GM03348 (cell line): ENCODE results near the gene PDE2A.
A peak's percentile ranks its signal among the peaks of the same experiment; 100 is the strongest.

Experiments used
- DNase-seq: peaks from one replicate; pipeline ENCODE4 v3.0.0; 2012; ENCODE audit warnings: low spot score

PDE2A gene

GRCh38 chr11:72657411-72658100 is 16.7 kb downstream of the PDE2A start:
- no peak for DNase-seq

DNA sequence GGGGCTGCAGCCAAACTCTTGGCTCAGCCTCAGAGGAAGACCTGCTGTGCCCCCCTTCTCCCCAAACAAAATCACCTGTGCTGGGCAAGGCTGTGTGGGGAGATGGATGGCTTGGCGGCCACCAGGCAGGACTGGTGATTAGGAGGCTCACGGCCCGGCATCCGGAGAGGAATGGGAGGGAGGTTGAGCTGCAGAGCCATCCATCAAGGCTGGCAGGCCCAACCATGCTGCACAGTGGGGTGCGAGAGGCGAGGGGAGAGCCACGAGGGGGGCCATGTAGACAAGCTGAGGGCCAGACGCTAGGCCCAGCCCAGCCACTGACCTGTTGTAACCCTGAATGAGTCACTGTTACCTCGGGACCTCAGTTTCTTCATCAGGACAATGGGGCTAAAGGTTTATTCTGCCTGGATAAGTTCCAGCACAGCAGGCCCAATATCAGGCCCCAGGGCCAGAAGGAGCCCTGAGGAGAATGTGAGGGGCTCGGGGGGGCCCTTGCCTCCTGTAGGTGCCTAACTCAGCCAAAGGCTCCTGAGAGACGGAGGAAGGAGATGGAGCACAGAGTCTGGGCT is 18.2 kb downstream of the PDE2A start:
- no peak for DNase-seq

GRCh38 chr11:72655014-72655413 is 19.2 kb downstream of the PDE2A start:
- no peak for DNase-seq

- no peak for DNase-seq
Measured at GRCh38 chr11:72653649-72654048, 20.6 kb downstream of the PDE2A start.

DNA sequence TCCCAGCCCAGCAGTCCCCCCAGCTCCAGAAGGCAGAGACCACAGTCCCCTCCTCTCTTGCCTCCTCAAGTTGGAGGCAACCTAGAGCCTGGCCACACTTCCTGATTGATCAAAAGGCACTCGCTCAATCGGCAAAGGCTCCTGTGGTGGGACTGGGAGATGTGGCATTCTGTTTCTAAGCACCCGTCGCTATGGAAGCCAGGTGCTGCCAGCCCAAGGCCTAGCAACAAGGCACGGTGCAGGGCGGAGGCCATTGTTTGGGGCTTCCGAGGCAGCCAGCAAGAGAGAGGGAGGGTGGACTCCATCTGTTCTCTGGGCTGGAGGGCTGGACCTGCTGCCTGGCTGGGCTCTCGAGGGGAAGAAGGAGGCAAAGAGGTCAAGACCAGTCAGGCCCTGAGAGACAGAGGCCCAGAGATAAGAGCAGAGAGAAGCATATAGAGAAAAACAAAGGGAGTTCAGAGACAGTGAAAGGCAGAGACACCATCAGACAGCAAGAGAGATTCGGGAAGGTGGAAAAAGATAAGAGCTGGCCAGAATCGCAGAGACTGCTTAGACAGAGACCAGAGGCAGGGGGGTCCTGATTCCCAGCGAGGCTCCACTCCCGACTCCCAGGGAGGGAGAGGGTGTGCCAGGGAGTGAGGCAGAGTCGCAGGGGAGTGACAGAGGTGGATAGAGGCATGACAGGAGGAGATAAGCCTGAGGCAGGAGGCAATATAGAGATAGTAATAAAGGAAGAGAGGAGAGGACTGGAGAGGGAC is 21.2 kb downstream of the PDE2A start:
- no peak for DNase-seq

DNA sequence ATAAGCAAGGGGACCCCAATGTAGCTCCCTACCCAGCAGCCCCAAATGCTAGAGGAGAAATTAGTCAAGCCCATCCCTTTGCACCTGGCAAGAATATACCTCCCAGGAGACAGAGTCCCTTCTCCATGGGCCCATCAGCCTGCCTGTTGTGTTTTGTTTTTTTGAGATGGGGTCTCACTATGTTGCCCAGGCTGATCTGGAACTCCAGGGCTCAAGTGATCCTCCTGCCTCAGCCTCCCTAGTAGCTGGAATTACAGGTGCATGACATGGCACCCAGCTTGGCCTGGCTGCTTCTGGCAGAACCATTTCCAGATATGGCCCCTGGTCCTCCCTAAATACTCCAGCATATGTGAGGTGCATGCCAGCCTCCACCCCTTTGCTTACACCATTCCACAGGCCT is 22.1 kb downstream of the PDE2A start:
- no peak for DNase-seq

GRCh38 chr11:72649215-72649976 is 24.8 kb downstream of the PDE2A start:
- DNase-seq: no peak

DNA sequence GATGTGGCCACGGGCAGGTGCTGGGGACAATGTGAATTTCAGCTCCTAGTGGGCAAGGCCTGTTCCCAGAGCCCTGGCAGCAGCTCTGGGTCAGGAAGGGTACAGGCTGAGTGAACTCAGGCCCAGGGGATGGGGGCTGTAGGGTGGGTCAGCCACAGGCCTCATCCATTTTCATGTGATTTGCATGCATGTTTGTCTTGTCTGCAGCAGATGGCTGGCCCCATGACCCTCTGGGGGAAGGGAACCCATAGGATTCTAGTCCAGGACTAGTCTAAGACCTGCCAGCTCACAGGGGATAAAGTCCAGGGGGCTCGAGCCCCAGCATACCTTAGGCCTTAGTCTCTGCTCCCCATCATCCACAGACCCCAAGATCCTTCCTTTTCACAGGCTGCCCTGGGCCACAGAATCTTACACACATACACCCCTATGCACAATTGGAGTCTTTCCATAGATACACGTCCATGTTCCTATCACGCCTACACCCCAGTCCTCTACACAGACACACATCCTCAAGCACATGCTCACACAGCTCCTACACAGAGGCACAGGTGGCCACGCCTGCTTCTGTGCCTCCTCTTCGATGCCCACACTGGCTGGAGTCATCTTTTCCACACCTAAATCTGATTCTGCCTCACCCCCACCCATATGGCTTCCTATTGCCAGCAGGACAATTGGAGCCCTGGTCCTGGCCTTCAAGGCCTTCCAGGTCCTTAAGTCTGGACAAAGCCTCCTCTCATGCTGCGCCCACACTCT is 25.7 kb downstream of the PDE2A start:
- no peak for DNase-seq

DNA sequence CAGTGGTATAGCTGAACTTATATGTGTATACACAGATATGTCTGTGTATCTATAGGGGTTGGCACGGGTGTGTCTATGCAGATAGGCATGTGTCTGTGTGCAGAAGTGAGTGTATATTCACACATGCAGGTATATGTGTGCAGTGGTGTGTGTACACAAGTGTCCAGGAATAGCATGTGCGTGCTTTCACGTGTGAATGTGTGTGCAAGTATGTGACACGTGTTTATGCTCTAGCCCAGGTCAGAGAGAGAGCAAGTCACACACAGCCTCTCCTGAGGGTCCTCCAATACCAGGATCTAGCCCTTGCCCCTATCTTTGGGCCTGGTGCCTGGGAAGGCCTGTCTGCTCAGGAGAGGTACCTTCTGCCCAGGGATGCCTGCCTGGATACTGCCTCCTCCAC is 26.3 kb downstream of the PDE2A start:
- no peak for DNase-seq

DNA sequence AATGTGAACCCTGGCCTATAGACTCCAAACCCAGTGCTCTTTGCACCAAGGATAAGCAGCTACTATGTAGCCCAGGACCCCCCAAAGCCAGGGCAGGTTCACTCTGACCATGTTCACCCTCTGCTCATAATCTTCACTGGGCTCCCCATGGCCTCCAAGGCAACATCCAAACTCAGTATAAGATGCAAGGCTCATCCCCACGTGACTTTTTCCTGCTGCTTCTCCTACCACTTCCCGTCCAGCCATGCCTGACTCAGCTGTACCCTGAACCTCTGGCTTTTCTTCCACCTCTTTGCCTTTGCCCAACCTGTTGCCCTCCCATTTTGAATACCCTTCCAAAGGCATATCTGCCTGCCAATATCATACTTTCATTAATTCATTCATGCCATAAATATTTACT is 27.8 kb downstream of the PDE2A start:
- no peak for DNase-seq

- no peak for DNase-seq
Measured at GRCh38 chr11:72646024-72646423, 28.2 kb downstream of the PDE2A start.

DNA sequence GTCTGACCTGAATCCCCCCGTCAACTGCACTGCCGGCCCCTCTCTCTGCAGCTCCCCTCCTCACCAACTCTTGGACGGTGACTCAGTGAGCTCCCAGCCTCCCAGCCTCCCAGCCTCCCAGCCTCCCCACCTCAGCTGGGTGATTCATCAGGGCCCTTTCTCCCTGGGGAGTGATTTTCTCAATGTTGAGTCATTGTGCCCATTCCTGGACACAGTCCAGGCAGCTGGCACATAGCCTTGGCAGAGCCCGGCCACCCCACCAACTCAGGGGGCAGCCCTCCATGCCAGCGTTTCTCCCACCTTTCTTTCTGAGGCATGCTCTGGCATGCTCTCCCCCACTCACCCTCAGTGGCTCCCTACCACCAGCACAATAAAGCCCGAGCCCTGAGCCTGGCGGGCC is 30.7 kb downstream of the PDE2A start:
- DNase-seq: peak; percentile 46

DNA sequence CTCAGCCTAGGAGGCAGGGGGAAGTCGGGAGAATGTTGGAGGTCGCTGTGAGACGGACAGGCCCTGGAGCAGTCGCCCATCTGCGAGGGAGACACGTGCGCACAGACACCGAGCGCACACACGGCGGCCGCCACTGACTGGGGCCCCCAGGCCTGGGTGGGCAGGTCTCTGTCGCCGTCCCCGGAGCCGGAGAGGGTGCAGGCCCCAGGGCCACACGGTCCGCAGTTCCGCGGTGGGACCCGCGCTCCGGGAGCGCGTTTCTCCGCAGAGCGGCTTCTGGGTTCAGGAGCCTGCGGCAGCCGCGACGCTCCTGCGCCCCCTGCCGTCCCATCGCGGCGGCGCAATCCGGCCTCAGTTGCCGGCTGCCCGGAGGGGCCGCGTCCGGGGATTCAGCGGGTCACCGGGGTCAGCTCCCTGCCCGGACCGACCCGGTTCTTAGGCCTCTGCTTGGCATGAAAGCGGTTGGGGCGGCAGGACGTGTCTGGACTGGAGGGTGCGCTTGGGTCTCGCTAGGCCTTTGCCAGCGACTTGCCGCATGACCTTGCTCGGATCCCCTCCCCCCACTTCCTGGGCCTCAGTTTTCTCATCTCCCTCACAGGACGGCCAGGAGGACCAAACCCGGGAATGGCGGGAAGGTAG is 31.2 kb downstream of the PDE2A start:
- DNase-seq: peak; percentile 92

DNA sequence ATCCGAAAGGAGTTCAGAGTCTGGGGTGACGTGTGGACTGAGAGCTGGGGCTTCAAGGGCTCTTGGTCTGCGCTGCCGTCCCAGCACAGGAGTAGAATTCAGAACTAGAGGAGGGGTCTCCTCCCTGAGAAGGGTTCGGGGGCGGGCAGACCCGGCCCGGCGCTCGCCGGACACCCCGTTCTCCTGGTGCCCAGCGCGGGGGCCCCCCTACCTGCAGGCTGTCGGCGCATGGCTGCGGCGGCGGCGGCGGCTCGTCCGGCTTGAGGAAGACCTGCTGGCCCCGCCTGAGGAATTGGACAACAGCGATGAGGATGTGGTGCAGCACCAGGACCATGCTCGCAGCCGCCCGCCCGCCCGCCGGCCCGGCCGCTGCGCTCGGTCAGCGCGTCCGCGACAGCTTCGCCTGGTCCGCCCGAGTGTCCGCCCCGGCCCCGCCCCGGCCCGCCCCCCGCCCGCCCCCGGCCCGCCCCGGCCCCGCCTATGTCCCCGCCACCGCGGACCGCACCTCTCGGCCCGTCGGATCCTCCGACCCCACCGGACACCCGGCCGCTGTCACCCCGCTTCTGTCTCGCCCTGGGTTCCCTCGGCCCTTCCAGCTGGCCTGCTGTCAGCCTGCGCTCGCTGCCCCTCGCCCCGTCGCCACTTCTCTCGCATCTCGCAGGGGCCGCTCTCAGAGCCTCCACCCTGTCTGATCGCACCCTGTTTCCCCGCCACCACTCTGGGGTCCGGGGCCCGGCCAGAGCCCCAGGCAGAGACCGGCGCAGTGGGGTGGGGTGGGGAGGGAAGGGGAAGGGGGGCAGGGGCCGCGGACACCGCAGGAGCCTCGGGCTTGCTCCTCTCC is 32.0 kb downstream of the PDE2A start:
- peak; percentile 89 for DNase-seq

GRCh38 chr11:72641522-72642042 is 32.6 kb downstream of the PDE2A start:
- no peak for DNase-seq

GRCh38 chr11:72639502-72640375 is 34.5 kb downstream of the PDE2A start:
- DNase-seq: no peak

DNA sequence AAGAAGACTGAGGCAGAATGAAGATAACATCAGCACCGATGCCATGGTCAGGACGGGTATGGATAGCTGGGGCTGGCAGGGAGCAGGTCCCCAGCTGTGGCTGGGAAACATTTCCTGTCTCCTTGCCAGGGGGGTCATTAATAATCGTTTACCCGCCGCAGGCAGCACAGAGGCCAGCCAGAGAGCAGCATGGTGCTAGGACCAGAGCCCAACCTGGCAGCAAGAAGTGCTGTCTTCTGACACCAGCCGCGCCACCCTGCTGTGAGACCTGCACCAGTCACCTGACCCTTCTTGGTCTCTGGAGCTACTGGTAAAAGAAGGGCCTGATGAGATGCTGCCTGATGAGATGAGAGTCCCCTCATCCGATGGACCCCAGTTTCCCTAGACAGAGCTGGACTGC is 36.3 kb downstream of the PDE2A start:
- DNase-seq: no peak

- no peak for DNase-seq
Measured at GRCh38 chr11:72637198-72637597, 37.0 kb downstream of the PDE2A start.

GRCh38 chr11:72636376-72636775 is 37.8 kb downstream of the PDE2A start:
- no peak for DNase-seq
